Common myeloid progenitor, CD34-positive (primary cell): ENCODE results near the gene OR5B3. TPM values are rescaled to one million over a fixed set of nuclear protein-coding genes. Genes with fewer than 3 reads are reported as not detected.

Source experiments
- CTCF ChIA-PET: fragments of 350-600 bp; sonication (Branson Sonifier 250); formaldehyde crosslinking; loops from one replicate; lab custom pipeline; 2021; ENCODE audit warnings: antibody characterized with exemption; lab: Charles Lee
- POLR2A ChIA-PET: fragments of 350-600 bp; sonication (Branson Sonifier 250); formaldehyde crosslinking; loops from one replicate; lab custom pipeline; 2021; ENCODE audit warnings: antibody characterized with exemption; lab: Charles Lee
- DNase-seq, 3 donors: peaks; one replicate each; pipeline versions ENCODE4 v3.0.0 to v3.0.0-alpha.2; 2013
- H3K27ac ChIP-seq, 2 experiments: 1 replicate in 1 of 2; 2 replicates in 1 of 2; pipeline ENCODE4 v1.7.0; 2013; ENCODE audit warnings: inconsistent platforms in 2 of 2, low read length in 2 of 2, mild to moderate bottlenecking in 2 of 2, low read depth in 1 of 2, moderate library complexity in 1 of 2; ENCODE audit not compliant: severe bottlenecking in 2 of 2, insufficient read depth in 1 of 2, poor library complexity in 1 of 2
- H3K27me3 ChIP-seq, 5 experiments: replicated peaks in 2 of 5; 1 replicate in 3 of 5; 2 replicates in 2 of 5; pipeline versions ENCODE4 v1.6.1 to v1.7.0; 2013; ENCODE audit warnings: low read length in 4 of 5, mild to moderate bottlenecking in 2 of 5, moderate library complexity in 2 of 5, inconsistent platforms in 1 of 5; ENCODE audit not compliant: insufficient read depth in 5 of 5, control insufficient read depth in 4 of 5
- H3K36me3 ChIP-seq, 4 experiments: 1 replicate in 2 of 4; 2 replicates in 2 of 4; pipeline versions ENCODE4 v1.6.1 to v1.7.0; 2013; ENCODE audit warnings: low read length in 3 of 4, control low read depth in 1 of 4, mild to moderate bottlenecking in 1 of 4; ENCODE audit not compliant: control insufficient read depth in 4 of 4, insufficient read depth in 4 of 4
- H3K4me1 ChIP-seq, 4 experiments: 1 replicate in 3 of 4; 2 replicates in 1 of 4; pipeline versions ENCODE4 v1.6.1 to v1.7.1; 2013; ENCODE audit warnings: low read length in 3 of 4, mild to moderate bottlenecking in 3 of 4, control low read depth in 1 of 4, inconsistent platforms in 1 of 4, moderate library complexity in 1 of 4; ENCODE audit not compliant: control insufficient read depth in 4 of 4, insufficient read depth in 4 of 4; ENCODE audit errors: control extremely low read depth in 1 of 4
- H3K4me3 ChIP-seq, 7 experiments: 1 replicate in 4 of 7; 2 replicates in 3 of 7; pipeline versions ENCODE4 v1.5.1 to v1.7.0; 2013; ENCODE audit warnings: mild to moderate bottlenecking in 7 of 7, low read length in 6 of 7, moderate library complexity in 6 of 7, inconsistent platforms in 2 of 7, low read depth in 2 of 7, control low read depth in 1 of 7; ENCODE audit not compliant: insufficient read depth in 4 of 7, control insufficient read depth in 1 of 7; ENCODE audit errors: extremely low read depth in 1 of 7
- H3K9me3 ChIP-seq, 5 experiments: 1 replicate in 4 of 5; 2 replicates in 1 of 5; pipeline versions ENCODE4 v1.6.1 to v1.7.1; 2013; ENCODE audit warnings: low read length in 4 of 5, mild to moderate bottlenecking in 2 of 5, inconsistent platforms in 1 of 5, low read depth in 1 of 5, moderate library complexity in 1 of 5; ENCODE audit not compliant: control insufficient read depth in 4 of 5, insufficient read depth in 2 of 5; ENCODE audit errors: control extremely low read depth in 1 of 5
- WGBS: methylation state at CpG from one replicate; pipeline ENCODE4 v1.1.5; 2013; ENCODE audit not compliant: insufficient coverage; 5-methylcytosine and 5-hydroxymethylcytosine counted together
- polyA plus RNA-seq: library from polyadenylated mRNA; unstranded; fragments of 120-200 nt; gene quantifications from one replicate; pipeline ENCODE4 v1.2.1, GENCODE V29; 2013

The OR5B3 gene
- polyA plus RNA-seq: not detected

GRCh38 chr11:58406774-58407173 lies at the start of gene OR5B3:
Gene OR5B3 (minus strand): TSS chr11:58406874. CDS start chr11:58403409, 3,465 bp downstream.
- Histone ChIP-seq H3K27me3 (no peaks in the 10 kb centered on the region), H3K4me1 (no peaks in the 10 kb centered on the region), H3K4me3 (no peak within 1 kb of the TSS), H3K9me3 (peaks cover 0 to 13% (median 3%) of the 10 kb centered on the region in 5 experiments), H3K27ac (no peak within 1 kb of the TSS), H3K36me3 (no peaks in the 10 kb centered on the region)
- WGBS: no CpG with 5 or more reads among the region's 1 CpG
- POLR2A ChIA-PET: no interaction called here
- CTCF ChIA-PET: no interaction called here
- DNase-seq: no peak

DNA sequence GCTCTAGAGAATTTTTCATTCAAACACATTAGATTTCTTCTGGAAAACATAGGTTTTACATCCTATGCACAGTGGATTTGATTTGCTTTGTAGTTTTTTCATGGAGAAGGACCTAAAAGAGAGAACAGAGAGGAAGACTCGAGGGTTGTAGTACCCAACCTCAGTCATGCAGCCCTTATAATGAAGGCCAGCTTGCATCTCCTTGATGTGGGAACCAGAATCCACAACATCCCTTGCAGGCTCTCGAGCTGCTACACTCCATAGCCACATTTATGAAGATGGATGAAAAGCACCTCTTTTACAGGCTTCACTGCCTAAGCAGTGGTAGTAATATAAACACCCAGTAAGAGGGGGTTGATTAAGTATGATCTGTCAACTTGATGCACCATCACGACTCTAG lies 44.9 kb upstream of the OR5B3 start:
- Histone ChIP-seq H3K4me3 (no peak overlapping the region), H3K9me3 (peaks cover 0 to 1% (median under 1%) of the 10 kb centered on the region in 5 experiments), H3K36me3 (no peaks in the 10 kb centered on the region), H3K27ac (no peak overlapping the region), H3K27me3 (no peaks in the 10 kb centered on the region), H3K4me1 (no peaks in the 10 kb centered on the region)
- no peak for DNase-seq
- ChIA-PET POLR2A (no interaction called here), CTCF (no interaction called here)
- 100% methylated on average over 1 of the region's 3 CpGs for WGBS

DNA sequence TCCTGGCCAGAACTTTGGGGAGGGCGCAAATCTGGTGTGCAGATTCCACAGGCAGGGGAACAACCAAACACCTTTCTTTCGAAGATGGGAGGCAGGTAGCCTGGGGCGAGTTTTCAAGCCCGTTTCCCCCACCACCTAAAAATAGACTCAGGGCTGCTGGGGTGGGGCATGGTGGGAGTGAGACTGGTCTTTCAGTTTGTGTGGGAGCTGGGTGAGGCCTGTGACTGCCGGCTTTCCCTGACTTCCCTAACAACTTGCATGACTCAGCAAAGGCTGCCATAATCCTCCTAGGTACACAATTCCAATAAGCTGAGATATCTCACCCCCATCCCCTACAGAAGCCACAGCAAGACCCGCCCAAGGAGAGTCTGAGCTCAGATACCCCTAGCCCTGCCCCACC lies 39.6 kb upstream of the OR5B3 start:
- WGBS: 100% methylated on average over 1 of the region's 6 CpGs
- no peaks in the 10 kb centered on the region for H3K4me1 ChIP-seq
- no peaks in the 10 kb centered on the region for H3K27me3 ChIP-seq
- no peak overlapping the region for H3K4me3 ChIP-seq
- H3K27ac ChIP-seq: no peak overlapping the region
- H3K36me3 ChIP-seq: no peaks in the 10 kb centered on the region
- DNase-seq: no peak
- H3K9me3 ChIP-seq: peaks cover 0 to 18% (median 11%) of the 10 kb centered on the region in 5 experiments
- POLR2A ChIA-PET: no interaction called here
- CTCF ChIA-PET: no interaction called here

DNA sequence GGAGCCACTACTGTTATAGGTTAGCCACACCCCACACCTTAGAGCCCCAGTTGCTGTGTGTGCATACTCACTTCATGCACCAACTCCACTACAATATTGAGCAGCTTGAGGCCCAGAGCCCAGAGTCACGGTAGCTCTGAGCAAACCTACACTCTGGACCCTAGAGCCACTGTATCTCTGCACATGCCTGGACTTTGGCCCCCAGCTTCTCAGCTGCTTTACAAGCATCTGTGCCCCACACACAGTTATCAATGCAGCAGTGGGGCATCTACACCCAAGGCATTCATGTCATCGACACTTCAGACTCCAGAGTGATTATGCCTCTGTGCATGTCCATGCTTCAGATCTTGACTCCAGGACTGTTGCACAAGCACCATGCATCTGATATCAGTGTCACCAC lies 37.6 kb upstream of the OR5B3 start:
- DNase-seq: no peak
- Histone ChIP-seq H3K36me3 (no peaks in the 10 kb centered on the region), H3K27me3 (no peaks in the 10 kb centered on the region), H3K4me3 (no peak overlapping the region), H3K9me3 (peaks cover 0 to 18% (median 11%) of the 10 kb centered on the region in 5 experiments), H3K27ac (no peak overlapping the region), H3K4me1 (no peaks in the 10 kb centered on the region)
- 93% methylated on average over 2 of the region's 2 CpGs for WGBS
- ChIA-PET CTCF (no interaction called here), POLR2A (no interaction called here)

DNA sequence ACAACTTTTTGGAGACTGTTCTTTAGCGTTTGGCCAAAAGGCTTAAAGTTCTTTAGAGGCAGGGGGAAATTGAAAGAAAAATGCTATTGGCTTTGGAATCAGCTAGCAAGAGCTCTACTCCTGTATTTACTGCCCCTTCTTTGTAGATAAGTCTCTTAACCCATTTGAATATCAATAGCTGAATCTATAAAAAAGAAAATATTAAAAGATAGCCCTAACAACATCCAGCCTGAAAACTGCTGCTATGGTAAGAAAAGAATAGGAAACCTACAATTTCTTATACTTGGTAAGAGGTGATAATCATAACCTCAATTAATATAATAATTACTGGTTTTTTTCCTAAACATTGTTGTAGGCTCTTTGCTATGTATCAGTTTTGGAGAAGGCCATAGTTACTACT lies 35.5 kb upstream of the OR5B3 start, which contains the start of gene OR5B12:
OR5B12 (minus strand) TSS at position 101 of the 400 bp plus-strand sequence. CDS start 2,085 bp downstream, outside the sequence.
- WGBS: no CpG with 5 or more reads among the region's 1 CpG
- Histone ChIP-seq H3K27ac (no peak within 1 kb of the TSS), H3K4me1 (no peaks in the 10 kb centered on the region), H3K9me3 (peaks cover 0 to 18% (median 11%) of the 10 kb centered on the region in 5 experiments), H3K27me3 (no peaks in the 10 kb centered on the region), H3K36me3 (no peaks in the 10 kb centered on the region), H3K4me3 (no peak within 1 kb of the TSS)
- CTCF ChIA-PET: no interaction called here
- no peak for DNase-seq
- POLR2A ChIA-PET: no interaction called here

DNA sequence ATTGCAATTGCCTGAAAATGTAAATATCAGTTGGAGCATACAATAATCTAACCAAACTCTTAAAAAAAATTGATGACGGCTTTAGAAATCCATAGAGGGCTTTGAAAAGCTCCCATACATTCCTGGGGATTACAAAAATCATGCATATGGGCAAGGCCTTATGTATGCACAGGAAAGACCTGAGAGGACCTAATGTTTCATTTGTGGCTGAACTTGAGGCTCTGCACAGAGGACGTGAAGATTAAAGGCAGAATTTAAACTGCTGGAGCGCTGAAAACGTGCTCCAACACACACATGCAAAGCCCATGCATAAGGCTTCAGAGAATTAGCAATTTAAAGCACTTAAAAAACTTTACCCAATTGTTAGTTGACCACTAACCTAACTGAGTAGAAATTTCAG lies 31.8 kb upstream of the OR5B3 start:
- ChIA-PET CTCF (no interaction called here), POLR2A (no interaction called here)
- no peak for DNase-seq
- WGBS: 80% methylated on average over 1 of the region's 4 CpGs
- Histone ChIP-seq H3K36me3 (no peaks in the 10 kb centered on the region), H3K27ac (no peak overlapping the region), H3K9me3 (peaks cover 0 to 1% (median 0%) of the 10 kb centered on the region in 5 experiments), H3K4me1 (no peaks in the 10 kb centered on the region), H3K4me3 (no peak overlapping the region), H3K27me3 (no peaks in the 10 kb centered on the region)

- H3K27ac ChIP-seq: no peak overlapping the region
- POLR2A ChIA-PET: no interaction called here
- no peak for DNase-seq
These were observed 27.5 kb upstream of the OR5B3 start for GRCh38 chr11:58434217-58434616.

More at GRCh38 chr11:58434217-58434616, 27.5 kb upstream of the OR5B3 start:
- no CpG with 5 or more reads among the region's 3 CpGs for WGBS
- Histone ChIP-seq H3K27me3 (no peaks in the 10 kb centered on the region), H3K9me3 (peaks cover 0 to 1% (median 0%) of the 10 kb centered on the region in 5 experiments), H3K4me3 (no peak overlapping the region), H3K4me1 (no peaks in the 10 kb centered on the region), H3K36me3 (no peaks in the 10 kb centered on the region)
- CTCF ChIA-PET: no interaction called here
